HG03571 (cell line): Measurements from ENCODE around the gene ZNF350.
"Not testable (repeated sequence)": the region's sequence is repeated elsewhere in the genome, so short reads cannot be mapped to it uniquely, and the experiment has no call there.

Experiments
- ATAC-seq: cut with Tn5 transposase; IDR thresholded peaks from one replicate; pipeline ENCODE4 v1.9.1; 2021; ENCODE audit not compliant: unreplicated experiment

ZNF350 gene

DNA sequence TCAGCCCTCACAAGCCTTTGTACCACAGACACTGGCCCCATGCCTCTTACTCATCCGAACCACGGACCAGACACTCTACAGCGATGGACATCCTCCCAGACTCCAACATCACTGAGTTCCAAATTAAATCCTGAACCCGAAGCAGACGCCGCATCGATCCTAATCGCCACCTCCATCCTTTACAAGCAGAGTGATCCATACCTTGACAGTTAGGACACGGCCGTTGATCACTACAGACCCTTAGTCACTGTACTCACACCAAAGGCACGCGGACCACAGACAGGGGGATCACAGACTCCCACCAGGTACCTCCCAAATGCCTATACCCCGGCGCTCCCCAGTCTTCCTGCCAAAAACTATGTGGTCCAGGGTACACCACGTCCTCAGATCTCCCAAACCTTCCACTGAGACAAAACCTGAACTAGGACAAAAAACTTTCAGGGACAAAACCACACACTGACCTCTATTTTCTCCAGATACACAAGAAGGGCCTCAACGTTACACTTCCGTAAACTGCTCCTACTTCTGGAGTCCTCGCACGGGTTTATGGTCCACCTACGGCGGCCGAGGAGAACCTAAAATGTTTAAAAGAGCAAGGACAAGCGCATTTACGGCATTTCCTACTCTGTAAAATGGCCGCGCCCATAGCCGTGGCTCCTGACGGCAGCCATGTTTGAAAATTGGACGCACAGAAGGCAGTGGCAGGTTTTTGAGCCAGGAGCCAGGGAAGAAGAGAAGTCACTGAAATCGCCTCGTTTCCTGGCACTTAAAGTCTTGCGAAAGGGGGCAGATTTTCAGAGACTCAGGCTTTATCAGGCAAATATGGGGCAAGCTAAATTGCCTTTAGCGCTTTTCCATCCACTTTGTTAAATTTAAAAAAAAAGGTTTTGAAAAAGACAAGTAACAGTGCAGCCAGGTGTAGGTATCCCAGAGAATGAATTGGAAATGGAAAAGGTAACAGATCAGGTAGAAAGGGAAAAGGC lies at the start of gene ZNF350:
Gene ZNF350, minus strand, starts transcription at position 532 of the 983 bp plus-strand sequence. CDS start 12,480 bp downstream, outside the sequence.
- ATAC-seq: no peak

DNA sequence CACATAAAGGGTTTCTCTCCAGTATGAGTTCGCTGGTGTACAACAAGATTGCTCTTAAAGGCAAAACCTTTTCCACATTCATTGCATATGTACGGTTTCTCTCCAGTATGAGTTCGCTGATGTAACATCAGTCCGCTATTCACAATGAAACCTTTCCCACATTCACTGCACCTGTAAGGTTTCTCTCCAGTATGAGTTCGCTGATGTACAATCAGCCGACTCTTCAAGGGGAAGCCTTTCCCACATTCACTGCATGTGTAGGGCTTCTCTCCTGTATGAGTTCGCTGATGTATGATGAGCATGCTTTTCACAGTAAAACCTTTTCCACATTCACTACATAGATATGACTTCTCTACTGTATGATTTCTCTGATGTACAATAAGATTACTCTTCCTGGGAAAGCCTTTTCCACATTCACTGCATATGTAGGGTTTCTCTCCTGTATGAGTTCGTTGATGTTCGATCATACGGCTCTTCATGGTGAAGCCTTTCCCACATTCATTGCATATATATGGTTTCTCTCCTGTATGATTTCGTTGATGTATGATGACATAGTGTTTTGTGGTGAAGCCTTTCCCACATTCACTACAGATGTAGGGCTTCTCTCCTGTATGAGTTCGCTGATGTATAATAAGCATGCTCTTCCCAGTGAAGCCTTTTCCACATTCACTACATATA lies 47.5 kb upstream of the ZNF350 start:
- ATAC-seq: no peak

- ATAC-seq: peak; percentile 23
Observed at GRCh38 chr19:52028780-52029123, 42.1 kb upstream of the ZNF350 start.

DNA sequence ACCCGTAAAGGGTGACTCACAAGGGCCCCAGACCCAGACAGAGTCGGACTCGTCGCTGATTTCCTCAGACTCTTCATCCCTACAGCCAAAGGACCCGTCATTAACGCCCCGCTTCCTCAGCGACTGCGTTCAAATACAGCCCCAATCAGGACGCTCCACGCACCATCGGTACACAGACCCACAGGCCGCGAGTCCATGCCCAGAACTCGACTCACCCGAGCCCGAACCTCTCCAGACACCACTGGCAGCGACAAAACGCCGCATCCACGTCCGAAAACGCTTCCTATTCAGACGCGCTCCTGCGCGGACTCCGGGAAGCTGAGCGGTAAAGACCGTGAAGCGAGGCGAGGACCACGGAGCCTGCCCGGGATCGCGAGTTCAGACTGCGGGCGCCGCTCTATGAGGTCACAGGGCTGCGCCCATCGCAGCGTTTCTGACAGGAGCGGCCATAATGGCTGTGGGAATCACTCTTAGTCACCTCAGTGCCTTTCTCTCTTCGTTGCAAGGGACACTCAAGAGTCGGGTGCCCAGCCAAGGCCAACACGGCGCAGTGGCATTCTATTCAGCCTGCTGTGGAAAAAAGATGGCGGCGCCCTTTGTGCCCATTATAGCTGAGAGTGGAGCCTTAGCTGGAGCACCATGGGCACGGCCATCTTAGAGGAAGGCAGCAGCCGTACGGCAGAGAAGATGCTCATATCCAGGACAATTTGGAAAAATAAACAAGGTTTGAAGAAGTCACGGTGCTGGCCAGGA lies 41.6 kb upstream of the ZNF350 start, which contains the start of gene ZNF614:
Gene ZNF614, minus strand, starts transcription at position 353 of the 753 bp plus-strand sequence. CDS start 2,634 bp downstream, outside the sequence.
- peak; percentile 74 for ATAC-seq

GRCh38 chr19:52026255-52026990 lies 39.8 kb upstream of the ZNF350 start:
- ATAC-seq: not testable (repeated sequence)

- not testable (repeated sequence) for ATAC-seq
Observed at GRCh38 chr19:52024478-52024877, 37.8 kb upstream of the ZNF350 start.

DNA sequence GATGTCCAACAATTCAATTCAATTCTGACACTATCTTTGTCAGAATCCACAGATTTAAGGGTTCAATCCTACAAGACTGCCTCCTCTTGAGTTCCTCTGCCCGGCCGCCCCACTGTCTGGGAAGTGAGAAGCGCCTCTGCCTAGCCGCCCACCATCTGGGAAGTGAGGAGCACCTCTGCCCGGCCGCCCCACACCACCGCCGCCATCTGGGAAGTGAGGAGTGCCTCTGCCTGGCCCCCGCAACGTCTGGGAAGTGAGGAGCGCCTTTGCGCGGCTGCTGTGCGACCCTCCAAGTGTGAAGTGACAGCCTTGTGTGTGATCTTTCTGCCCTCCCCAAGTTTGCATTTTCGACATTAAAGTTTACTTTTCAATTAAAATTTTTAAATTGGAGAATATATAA lies 35.6 kb upstream of the ZNF350 start:
- ATAC-seq: no peak

DNA sequence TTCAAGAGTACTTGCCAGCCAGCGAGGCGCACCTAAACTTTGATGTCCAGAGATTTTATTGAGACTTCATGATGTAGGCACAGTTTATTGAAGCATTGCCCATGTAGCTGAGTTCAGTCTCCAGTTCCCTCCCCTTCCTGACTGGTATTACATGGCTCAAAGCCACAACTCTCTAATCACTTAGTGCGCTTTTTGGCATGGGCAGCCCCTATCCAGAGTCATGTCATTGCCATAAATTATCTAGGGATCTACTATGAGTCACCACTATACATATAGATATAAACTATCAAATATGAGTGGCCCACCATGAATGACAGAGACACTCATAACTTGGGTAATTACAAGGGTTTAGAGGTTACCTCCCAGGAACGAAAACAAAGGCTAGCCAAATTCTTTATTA lies 33.9 kb upstream of the ZNF350 start:
- no peak for ATAC-seq

DNA sequence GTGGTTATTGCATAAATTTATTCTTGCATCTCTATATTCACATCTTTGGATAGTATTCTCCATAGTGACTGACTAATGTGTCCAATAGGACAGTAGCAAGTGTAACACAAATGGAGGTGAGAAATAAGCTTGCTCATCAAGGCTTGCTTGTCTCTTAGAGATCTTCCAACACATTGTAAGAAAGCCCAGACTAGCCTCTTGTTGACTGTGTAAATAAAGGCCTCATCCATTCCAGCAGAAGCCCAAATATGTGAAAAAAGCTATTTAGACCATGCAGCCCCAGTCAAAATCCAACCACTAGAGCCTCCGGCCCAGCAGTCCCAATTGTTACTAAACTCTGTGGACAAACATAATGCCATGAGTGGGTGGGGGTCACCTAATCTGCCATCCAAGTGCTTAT lies 24.0 kb upstream of the ZNF350 start:
- no peak for ATAC-seq

- ATAC-seq: peak; percentile 78
Observed at GRCh38 chr19:52007806-52008557, 21.3 kb upstream of the ZNF350 start, which contains the start of gene ZNF615. Gene ZNF615 (minus strand): TSS chr19:52008211. CDS start chr19:52003711, 4,500 bp downstream.

- ATAC-seq: no peak
Observed at GRCh38 chr19:52007451-52007805, 20.8 kb upstream of the ZNF350 start.

DNA sequence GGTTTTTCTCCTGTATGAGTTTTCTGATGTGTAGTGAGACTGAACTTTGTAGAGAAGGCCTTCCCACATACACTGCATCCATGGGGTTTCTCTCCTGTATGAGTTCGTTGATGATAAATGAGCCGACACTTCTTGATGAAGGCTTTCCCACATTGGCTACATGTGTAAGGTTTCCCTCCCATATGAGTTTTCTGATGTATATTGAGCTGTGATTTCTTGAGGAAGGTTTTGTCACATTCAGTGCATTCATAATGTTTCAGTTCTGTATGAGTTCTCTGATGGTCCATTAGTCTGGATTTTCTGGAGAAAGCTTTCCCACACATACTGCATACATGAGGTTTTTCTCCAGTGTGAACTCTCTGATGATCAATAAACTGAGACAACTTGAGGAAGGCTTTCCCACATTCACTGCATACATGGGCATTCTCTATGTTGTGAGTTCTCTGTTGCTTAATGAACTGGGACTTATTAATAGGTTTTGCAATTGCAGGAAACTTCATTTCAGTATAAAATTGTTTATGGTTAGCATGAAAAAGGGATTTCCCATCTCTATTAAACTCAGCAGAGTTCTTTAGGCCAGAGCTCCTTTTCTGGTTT lies 7.5 kb upstream of the ZNF350 start:
- no peak for ATAC-seq

GRCh38 chr19:51993422-51993821 lies 6.8 kb upstream of the ZNF350 start:
- no peak for ATAC-seq

GRCh38 chr19:51983361-51983760 lies 3.3 kb downstream of the ZNF350 start:
- ATAC-seq: no peak

- not testable (repeated sequence) for ATAC-seq
Observed at GRCh38 chr19:51980926-51981325, 5.7 kb downstream of the ZNF350 start.

DNA sequence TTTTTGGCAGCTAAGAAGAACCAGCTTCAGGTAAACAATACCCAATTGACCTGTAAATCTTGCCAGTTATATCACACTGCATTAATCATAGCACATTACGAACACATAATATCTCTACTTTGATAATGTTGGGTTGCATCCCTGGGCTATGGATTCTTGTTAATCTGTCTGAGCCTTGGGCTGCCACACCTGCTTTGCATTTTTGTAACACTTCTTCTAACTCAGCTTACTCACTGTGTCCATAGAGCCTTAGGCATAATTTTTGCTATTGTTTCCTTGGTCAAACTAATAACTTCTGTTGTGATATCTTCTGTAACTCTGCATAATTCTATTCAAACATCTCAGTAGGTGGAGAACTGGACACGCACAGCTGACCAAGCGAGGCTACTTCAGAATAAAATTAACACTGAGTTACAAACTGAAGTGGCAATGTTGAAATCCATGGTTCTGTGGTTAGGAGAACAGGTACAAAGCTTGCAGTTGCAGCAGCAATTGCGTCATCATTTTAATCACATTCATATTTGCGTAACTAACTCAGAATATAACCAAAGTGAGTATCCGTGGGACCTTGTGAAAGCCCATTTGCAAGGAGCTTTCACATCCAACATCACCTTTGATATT lies 6.4 kb downstream of the ZNF350 start:
- ATAC-seq: no peak

DNA sequence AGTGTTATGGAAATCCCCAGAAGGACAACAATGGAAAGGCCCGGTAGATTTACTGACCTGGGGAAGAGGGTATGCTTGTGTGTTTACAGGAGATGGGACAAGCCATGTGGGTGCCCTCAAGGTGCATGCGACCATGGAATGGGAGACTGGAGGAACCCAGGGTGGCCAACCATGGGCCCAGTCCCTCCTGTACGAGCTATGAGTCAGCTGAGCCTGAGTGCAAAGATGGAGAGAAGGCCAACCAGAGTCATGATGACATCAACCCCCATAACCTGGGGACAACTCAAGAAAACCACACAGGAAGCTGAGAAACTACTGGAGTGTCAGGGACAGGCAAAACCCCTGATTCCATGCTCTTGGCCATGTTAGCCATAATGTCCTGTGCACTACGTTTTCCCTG lies 7.8 kb downstream of the ZNF350 start:
- ATAC-seq: no peak

DNA sequence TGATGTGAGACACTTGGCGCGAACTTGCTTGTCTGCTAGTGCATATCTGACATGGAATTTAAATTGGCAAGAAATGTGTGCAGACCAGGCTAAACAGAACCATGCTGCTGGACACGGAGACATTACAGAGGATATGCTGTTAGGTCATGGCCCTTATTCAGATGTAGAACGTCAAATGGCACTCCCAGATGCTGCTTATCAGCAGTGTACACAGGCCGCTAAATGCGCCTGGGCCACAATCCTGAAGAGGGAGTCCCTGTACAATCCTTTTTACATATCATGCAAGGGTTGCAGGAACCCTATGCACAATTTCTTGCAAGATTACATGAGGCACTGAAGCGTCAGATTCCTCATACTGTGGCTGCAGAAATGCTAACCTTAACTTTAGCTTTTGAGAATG lies 9.3 kb downstream of the ZNF350 start:
- no peak for ATAC-seq

DNA sequence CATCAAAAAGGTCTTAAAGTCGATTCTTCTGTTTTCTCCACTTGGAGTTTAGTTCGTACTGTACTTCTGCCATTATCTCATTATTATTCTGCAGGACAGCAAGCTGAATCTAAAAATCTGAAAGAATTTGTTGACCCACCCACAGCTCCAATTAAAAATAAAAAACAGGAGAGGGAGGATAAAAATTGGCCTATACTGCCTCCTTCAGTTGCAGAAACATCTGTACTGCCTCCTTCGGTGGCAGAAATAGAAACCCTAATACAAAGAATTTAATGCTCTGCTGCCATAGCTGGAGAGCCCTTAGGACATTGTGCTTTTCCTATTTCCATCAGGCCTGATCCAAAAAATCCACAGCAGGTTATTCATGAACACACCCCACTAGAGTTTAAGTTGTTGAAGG lies 9.8 kb downstream of the ZNF350 start:
- ATAC-seq: no peak
